Lower leg skin (tissue), 4 donors: ENCODE measurements around the gene PLEKHB2. TPM values are rescaled to one million over a fixed set of nuclear protein-coding genes. Genes with fewer than 3 reads are reported as not detected.
A peak's percentile ranks its signal among the peaks of the same experiment; 100 is the strongest.

Experiments
- DNase-seq, 2 donors: peaks; one replicate each; pipeline ENCODE4 v3.0.0-alpha.2; 2019; ENCODE audit warnings: low spot score in 2 of 2
- H3K4me3 ChIP-seq: fragments of 200-600 bp; sonication (generic); 2 replicates; pipeline ENCODE4 v1.5.1; 2017; ENCODE audit warnings: mild to moderate bottlenecking, low read depth; ENCODE audit not compliant: poor library complexity, severe bottlenecking
- CTCF ChIP-seq, 3 donors: fragments of 450-650 bp; IDR thresholded peaks; one replicate each; pipeline ENCODE4 v1.5.1; 2016; ENCODE audit warnings: antibody characterized with exemption in 3 of 3, mild to moderate bottlenecking in 3 of 3, moderate library complexity in 2 of 3
- POLR2A ChIP-seq, 2 donors: fragments of 450-650 bp; IDR thresholded peaks; one replicate each; pipeline ENCODE4 v1.6.1; 2016 to 2017; ENCODE audit warnings: antibody characterized with exemption in 2 of 2, mild to moderate bottlenecking in 1 of 2, moderate library complexity in 1 of 2
- WGBS, 2 donors: methylation state at CpG; one replicate each; pipeline ENCODE4 v1.1.5; 2018; 5-methylcytosine and 5-hydroxymethylcytosine counted together
- intact Hi-C: fragments of 100-400 bp; cut with DNase I; formaldehyde crosslinking; loops from one replicate; pipeline ENCODE4 v1.15.0; 2023; ENCODE audit warnings: low total_unique reads
- total RNA-seq, 4 donors: library from RNA; depleted of rRNA; stranded (reverse); fragments of >200 nt; gene quantifications; one replicate each; pipeline ENCODE4 v1.1.0, GENCODE V29; 2016

PLEKHB2 gene
- 10 to 100 TPM; 39.8 to 58.3 (median 45.6) TPM for total RNA-seq

GRCh38 chr2:131105156-131105949 lies at the start of gene PLEKHB2:
Gene PLEKHB2 (plus strand): TSS chr2:131105336. CDS start chr2:131120942, 15,606 bp downstream.
- DNase-seq: peak; percentile 88 to 98
- peak within 1 kb of the TSS; percentile 95 for H3K4me3 ChIP-seq
- 1% methylated on average over 66 of the region's 66 CpGs for WGBS, 2 donors
- TF ChIP-seq POLR2A (IDR thresholded peaks at IDR 0.05): peak in 1 of 2 donors; percentile 76
- TF ChIP-seq CTCF (IDR thresholded peaks at IDR 0.05): no peak
- intact Hi-C loops: no loop called here

- H3K4me3 ChIP-seq: no peak overlapping the region
- DNase-seq: no peak
- intact Hi-C loops: no loop called here
- TF ChIP-seq CTCF (IDR thresholded peaks at IDR 0.05) (no peak), POLR2A (IDR thresholded peaks at IDR 0.05) (no peak)
- 42 to 54% methylated on average over 5 of the region's 5 CpGs for WGBS, 2 donors
Observed at GRCh38 chr2:131056204-131056931, 48.8 kb upstream of the PLEKHB2 start.

GRCh38 chr2:131056932-131057287 lies 48.2 kb upstream of the PLEKHB2 start:
- H3K4me3 ChIP-seq: no peak overlapping the region
- no peak for DNase-seq
- no peak for TF ChIP-seq CTCF (IDR thresholded peaks at IDR 0.05)
- TF ChIP-seq POLR2A (IDR thresholded peaks at IDR 0.05): no peak
- 82 to 87% methylated on average over 4 of the region's 4 CpGs for WGBS, 2 donors
- intact Hi-C loops: no loop called here

GRCh38 chr2:131058214-131058843 lies 46.8 kb upstream of the PLEKHB2 start:
- WGBS, 2 donors: 75 to 76% methylated on average over 8 of the region's 8 CpGs
- TF ChIP-seq POLR2A (IDR thresholded peaks at IDR 0.05) (no peak), CTCF (IDR thresholded peaks at IDR 0.05) (no peak)
- H3K4me3 ChIP-seq: no peak overlapping the region
- no peak for DNase-seq
- intact Hi-C loops: no loop called here

- H3K4me3 ChIP-seq: no peak overlapping the region
- intact Hi-C loops: no loop called here
- TF ChIP-seq CTCF (IDR thresholded peaks at IDR 0.05): no peak
- TF ChIP-seq POLR2A (IDR thresholded peaks at IDR 0.05): no peak
- WGBS, 2 donors: 92% methylated on average over 4 of the region's 4 CpGs
- DNase-seq: no peak
Observed at GRCh38 chr2:131058920-131059319, 46.2 kb upstream of the PLEKHB2 start.
